ENCODE measurements around the gene ARV1.
"Not testable (repeated sequence)": the region's sequence is repeated elsewhere in the genome, so short reads cannot be mapped to it uniquely, and the experiment has no call there.

GRCh38 chr1:231047529-231047928, 68.6 kb downstream of the ARV1 start:
- TF ChIP-seq FOXK2 (IDR thresholded peaks at IDR 0.05); CTCF (CRISPR knock-in tag; IDR thresholded peaks at IDR 0.05); ATF3 (CRISPR knock-in tag; IDR thresholded peaks at IDR 0.05); E2F1 (CRISPR knock-in tag; IDR thresholded peaks at IDR 0.05); ZNF143 (CRISPR knock-in tag; IDR thresholded peaks at IDR 0.05); GABPA (IDR thresholded peaks at IDR 0.05; ENCODE audit: low read depth, low read length); GABPA (CRISPR knock-in tag; IDR thresholded peaks at IDR 0.05; ENCODE audit: low read depth); ZSCAN9 (CRISPR knock-in tag; IDR thresholded peaks at IDR 0.05; ENCODE audit: borderline replicate concordance); NFE2L1 (CRISPR knock-in tag; IDR thresholded peaks at IDR 0.05; ENCODE audit: borderline replicate concordance); ZC3H4 (CRISPR knock-in tag; IDR thresholded peaks at IDR 0.05; ENCODE audit: borderline replicate concordance); TEAD2 (CRISPR knock-in tag; IDR thresholded peaks at IDR 0.05); RELA (CRISPR knock-in tag; IDR thresholded peaks at IDR 0.05); NCOA1 (CRISPR knock-in tag; IDR thresholded peaks at IDR 0.05); MYC (CRISPR knock-in tag; IDR thresholded peaks at IDR 0.05; ENCODE audit: borderline replicate concordance): not testable (repeated sequence)

Data from HepG2 (cell line).